GM19395 (cell line): ENCODE data around the gene FAM181A.

Source experiments
- ATAC-seq: cut with Tn5 transposase; IDR thresholded peaks from one replicate; pipeline ENCODE4 v1.9.1; 2021; ENCODE audit warnings: mild to moderate bottlenecking, moderate library complexity; ENCODE audit not compliant: unreplicated experiment

FAM181A gene

GRCh38 chr14:93977171-93977570, 50.0 kb downstream of the FAM181A start:
- no peak for ATAC-seq

GRCh38 chr14:93977790-93978581, 50.8 kb downstream of the FAM181A start:
- ATAC-seq = peak; percentile 62

- ATAC-seq = no peak
Observed at GRCh38 chr14:93978735-93979134, 51.6 kb downstream of the FAM181A start.
